Suprapubic skin (tissue), 4 donors: ENCODE data around the gene PNKP.

Experiments
- CTCF ChIP-seq, 2 donors: fragments of 200-600 bp in 1 of 2; fragments of 450-650 bp in 1 of 2; sonication (generic) in 1 of 2; IDR thresholded peaks; one replicate each; pipeline ENCODE4 v1.5.1; 2016 to 2019; ENCODE audit warnings: antibody characterized with exemption in 2 of 2, mild to moderate bottlenecking in 1 of 2, moderate library complexity in 1 of 2
- POLR2A ChIP-seq, 2 donors: fragments of 450-650 bp; IDR thresholded peaks; one replicate each; pipeline ENCODE4 v1.6.1; 2017; ENCODE audit warnings: antibody characterized with exemption in 2 of 2, mild to moderate bottlenecking in 2 of 2, moderate library complexity in 2 of 2
- POLR2AphosphoS5 ChIP-seq, 3 donors: sonication (generic); formaldehyde crosslinking; IDR thresholded peaks; one replicate each; pipeline ENCODE4 v1.6.1; 2017; ENCODE audit warnings: antibody characterized with exemption in 3 of 3

- no peak for TF ChIP-seq CTCF (IDR thresholded peaks at IDR 0.05)
- no peak for TF ChIP-seq POLR2A (IDR thresholded peaks at IDR 0.05)
- TF ChIP-seq POLR2AphosphoS5 (IDR thresholded peaks at IDR 0.05), result peak in 1 of 3 donors; percentile 85
These were observed 9.1 kb upstream of the PNKP start for GRCh38 chr19:49876422-49877019.
